ENCODE measurements around the gene RAD18.

The RAD18 gene

DNA sequence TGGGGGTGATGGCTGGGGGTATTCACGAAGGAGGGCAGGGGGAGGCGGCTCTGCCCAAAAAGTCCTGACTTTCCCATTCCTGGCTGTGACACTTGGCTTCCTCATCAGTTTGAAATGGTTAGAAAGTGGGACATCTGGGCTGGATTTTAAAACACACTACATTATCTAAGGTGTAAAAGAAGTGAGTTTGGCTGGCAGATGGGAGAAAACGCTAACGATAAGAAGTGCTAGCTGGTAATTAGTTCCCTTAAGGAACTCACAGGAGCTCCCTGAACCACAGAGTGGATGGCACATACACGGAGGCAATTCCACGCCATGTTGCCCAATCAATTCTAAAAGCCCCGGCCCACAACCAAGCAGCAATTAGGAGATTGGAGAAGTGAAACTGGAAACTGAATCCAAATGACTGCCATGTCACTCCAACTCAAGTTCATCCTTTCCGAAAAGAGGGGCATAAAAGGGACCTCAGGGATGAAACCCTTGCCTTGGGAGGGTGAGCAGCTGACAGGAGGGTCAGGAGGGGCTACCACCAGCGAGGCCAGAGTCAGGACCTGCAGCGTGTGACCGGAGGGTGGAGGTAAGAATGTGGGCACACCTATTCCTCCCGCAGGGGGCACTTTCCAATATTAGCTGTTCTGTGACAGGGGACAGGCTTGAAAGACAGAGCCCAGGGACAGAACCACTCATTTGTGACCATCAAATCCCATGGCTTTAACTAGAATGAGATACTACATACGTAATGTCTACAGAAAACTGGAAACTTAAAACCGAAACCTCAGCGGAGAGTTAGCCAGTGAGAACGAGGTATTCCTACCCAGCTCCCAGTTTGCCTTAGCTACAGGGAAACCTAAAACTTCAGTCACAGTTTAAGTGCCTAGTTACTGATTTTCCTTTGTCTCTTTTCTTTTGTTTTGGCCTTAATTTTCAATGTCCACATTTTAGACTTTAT lies 98.6 kb downstream of the RAD18 start:
- DNase-seq (ENCODE audit: low read depth): no peak

- no peak for DNase-seq (ENCODE audit: low read depth)
These were observed 99.4 kb downstream of the RAD18 start for GRCh38 chr3:8863891-8864290.

DNA sequence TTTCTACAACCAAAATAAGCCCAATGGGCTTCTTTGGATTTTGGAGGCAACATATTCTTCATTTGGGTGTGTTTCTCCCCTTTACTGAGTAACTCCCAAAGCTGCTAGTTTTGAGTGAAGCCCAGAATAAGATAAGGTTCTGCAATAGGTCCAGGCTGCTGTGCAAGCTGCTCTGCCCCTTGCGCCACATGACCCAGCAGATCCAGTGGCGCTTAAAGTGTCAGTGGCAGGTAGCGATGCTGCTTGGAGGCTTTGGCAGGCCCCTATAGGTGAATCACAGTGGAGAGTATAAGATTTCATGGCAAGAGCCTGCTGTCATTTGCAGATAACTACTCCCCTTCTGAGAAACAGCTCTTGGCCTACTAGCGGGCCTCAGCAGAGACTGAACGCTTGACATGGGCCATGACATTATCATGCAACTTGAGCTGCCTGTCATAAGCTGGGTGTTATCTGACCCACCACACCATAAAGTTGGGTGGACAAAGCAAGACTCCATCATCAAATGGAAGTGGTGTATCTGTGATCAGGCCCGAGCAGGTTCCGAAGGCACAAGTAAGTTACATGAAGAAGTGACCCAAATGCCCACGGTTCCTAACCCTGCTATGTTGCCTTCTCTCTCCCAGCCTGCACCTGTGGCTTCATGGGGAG lies 105.4 kb downstream of the RAD18 start:
- DNase-seq (ENCODE audit: low read depth): no peak

- DNase-seq (ENCODE audit: low read depth): no peak
These were observed 106.6 kb downstream of the RAD18 start for GRCh38 chr3:8856721-8857120.

- DNase-seq (ENCODE audit: low read depth): no peak
These were observed 107.2 kb downstream of the RAD18 start for GRCh38 chr3:8856071-8856470.

DNA sequence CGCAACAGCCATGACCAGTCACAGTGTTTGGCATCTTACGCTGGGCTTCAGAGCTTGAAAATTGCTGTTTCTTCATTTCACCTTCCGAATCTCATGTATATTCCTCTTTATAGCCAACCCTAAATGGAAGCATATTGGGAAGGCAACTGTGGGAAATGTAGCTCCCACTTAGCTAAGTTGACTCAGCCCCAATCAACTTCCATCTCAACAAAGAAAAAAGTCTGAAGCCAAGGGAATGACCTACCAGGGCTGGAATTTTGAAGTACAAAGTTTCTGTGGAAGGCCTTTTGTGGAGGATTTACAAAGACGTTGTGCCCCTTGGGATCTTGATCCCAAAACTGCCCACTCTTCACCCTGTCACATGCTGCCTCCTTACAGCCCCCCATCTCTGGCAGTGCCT lies 108.6 kb downstream of the RAD18 start:
- DNase-seq (ENCODE audit: low read depth): no peak

DNA sequence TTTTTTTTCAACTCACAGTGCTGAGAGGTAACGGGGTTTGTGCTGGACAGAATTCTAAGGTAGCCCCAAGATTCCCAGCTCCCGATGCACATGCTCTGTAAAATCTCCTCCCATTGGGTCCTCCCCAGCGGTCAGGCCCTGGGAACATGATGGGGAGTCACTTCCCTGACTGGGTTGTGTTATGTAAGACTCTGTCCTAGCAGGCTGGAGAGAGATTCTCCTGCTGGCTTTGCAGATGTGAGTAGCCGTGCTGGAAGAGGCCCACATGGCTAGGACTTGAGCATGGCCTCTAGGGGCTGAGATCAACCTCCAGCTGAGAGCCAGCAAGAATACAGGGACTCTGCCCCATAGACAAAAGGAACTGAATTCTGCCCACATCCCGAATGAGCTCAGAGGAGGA lies 110.2 kb downstream of the RAD18 start:
- no peak for DNase-seq (ENCODE audit: low read depth)

DNA sequence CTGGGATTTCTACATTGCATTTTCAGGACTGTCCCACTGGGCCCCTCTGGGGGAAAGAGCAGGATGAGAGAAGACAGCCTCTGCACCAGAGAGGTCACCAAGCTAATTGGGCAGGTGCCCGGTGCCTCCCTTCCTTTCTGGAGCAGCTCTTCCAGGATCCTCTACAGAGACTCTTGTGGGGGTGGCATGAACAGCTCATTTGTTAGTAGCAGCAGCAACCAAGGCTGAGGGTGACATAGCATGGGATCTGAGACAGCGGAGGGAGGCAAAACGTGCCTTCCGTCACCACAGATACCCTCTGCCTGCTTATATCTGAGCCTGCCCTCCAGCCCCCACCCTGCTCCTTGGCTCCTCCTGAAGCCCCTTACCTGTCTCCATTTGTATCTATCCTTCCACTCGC lies 110.8 kb downstream of the RAD18 start:
- DNase-seq (ENCODE audit: low read depth): no peak

DNA sequence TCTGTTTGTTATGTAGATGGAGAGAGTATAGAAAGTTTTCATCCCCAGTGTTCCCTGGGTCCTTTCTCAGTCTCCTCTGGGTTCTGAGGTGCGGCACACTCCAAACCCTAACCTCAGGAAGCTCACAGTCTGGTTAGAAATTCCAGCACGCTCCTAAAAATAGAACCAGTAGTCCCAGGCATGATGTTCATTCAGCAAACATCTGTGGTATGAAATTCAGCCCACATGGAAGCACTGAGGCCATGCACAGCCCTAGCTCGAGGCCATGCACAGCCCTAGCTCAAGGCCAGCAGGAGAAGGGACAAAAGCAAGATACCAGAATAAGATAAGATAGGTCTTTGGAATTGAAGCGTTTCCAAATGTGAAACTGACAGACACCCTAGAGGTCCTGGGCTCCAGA lies 111.6 kb downstream of the RAD18 start:
- DNase-seq (ENCODE audit: low read depth): no peak

DNA sequence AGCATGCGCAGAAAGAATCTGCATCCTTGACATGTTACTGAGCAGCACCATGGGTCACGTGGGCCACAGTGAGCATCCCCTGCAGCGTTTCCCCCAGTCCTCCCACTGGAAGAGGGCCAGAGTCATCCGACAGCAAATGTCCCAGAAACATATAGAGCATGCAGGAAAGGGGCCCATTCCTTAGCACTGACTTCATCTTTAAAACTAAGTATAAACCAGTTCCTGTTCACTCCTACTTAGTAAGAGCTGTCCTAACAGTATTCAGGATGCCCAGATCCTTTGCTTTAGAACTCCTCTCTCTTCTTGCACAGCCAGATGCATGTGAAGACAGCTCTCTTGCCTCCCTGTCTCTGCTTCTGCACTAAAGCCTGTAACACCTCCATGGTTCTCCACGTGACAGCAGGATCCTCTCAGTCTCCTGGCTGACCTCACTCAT lies 114.6 kb downstream of the RAD18 start:
- no peak for DNase-seq (ENCODE audit: low read depth)

DNA sequence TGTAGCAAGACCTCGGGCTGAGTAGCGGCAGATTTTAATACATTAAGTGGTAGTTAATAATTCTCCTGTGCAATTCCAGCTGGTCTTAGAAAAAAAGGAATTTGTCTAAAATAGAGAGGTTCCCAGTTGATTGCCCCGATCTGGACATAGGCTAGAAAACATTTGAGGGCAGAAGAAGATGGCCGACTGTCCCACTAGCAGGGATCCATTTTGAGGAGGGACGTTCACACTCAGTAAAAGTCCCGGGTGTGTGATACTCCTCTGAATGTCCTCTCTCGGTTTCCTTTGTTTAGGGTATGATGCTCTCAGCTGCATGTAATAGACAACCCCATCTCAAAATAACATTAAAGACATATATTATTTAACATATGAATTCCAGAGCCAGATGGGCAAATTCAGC lies 116.0 kb downstream of the RAD18 start:
- DNase-seq (ENCODE audit: low read depth): no peak

DNA sequence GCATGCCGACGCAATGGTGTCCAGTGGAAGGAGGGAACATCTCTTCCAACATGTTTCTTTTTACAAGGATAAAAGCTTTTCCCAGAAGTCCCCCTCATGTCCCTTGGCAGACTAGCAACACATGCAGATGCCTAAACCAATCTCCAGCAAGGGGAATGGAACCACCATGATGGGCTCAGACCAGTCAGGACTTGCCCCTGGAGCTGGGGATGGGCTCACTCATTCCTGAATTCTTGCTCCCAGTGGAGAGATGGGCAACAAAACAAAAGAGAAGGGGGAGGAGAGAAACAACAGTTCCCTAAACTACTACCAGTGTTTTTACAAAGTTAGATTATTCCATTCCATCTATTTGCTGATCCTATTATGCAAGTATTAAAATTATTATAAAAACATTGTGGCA lies 117.1 kb downstream of the RAD18 start:
- no peak for DNase-seq (ENCODE audit: low read depth)

GRCh38 chr3:8845641-8846040 lies 117.6 kb downstream of the RAD18 start:
- no peak for DNase-seq (ENCODE audit: low read depth)

- no peak for DNase-seq (ENCODE audit: low read depth)
These were observed 119.9 kb downstream of the RAD18 start for GRCh38 chr3:8843347-8843746.

GRCh38 chr3:8842293-8842692 lies 121.0 kb downstream of the RAD18 start:
- no peak for DNase-seq (ENCODE audit: low read depth)

GRCh38 chr3:8841472-8841871 lies 121.8 kb downstream of the RAD18 start:
- no peak for DNase-seq (ENCODE audit: low read depth)

DNA sequence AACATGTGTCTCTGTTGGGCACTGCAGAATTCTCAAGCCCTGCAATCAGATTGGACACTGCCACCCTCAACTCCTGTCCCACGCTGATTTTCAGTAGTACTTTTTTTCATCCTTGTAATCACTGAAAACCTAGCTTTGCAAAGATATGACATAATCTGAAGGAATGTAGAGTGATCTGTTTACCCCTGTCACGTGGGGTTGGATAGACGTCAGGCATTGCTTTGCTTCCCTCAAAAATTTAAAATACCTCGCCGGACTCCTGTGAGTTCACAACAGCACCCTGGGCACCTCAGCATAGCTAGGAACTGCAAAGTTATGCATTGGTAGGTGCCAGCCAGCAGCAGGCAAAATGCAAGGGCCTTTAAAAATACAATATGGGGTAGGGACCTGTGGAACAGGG lies 122.7 kb downstream of the RAD18 start:
- DNase-seq (ENCODE audit: low read depth): no peak

DNA sequence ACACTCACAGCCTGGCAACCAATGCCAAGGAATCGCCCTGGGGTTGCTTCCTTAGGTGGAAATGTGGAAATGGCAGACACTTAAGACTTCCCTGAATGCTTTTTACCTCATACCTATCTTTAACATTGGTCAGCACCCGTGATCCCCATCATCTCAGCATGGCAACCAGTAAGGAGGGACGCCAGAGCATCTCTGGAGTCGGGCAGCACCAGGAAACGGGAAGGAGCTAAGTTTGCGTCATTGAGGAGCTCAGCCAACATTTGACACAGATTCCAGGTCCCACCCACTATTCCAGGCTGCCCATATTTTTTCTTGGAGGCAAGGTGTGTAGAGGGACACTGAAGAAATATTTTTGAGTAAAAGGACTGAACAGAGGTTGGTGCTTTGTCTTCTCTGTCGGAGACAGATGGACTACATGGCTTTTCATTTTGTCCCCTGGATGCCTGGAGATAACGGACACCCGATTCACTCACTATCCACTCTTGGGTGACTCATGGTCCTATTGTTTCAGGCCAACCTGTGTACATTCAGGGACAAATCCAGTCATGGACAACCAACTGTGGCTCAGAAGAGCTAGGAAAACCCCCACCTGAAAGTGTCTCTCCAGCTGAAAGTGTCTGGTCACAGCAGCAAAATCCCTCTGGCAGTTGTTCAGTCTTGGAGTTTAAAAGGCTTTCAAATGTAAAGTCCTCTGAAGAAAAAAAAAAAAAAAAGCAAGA lies 123.5 kb downstream of the RAD18 start:
- no peak for DNase-seq (ENCODE audit: low read depth)

- no peak for DNase-seq (ENCODE audit: low read depth)
These were observed 124.4 kb downstream of the RAD18 start for GRCh38 chr3:8838765-8839423.

DNA sequence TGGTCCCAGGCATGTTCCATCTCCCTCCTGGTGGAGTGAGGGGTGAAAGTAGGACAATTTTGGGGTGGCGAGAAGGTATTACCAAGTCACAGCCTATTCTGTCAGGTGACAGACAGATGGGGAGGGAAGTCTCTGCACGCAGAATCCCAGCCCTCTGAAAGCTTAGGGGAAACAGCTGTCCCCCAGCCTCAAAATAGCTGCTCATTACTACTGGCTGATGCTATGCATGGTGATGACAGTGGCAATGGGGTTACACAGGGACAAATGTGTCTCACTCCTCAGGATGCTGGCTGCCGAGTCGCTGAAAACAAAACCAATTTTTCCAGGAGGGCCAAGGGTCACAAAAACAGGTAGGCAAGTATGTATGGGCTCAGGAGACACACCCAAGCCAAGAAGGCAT lies 125.0 kb downstream of the RAD18 start:
- DNase-seq (ENCODE audit: low read depth): no peak

DNA sequence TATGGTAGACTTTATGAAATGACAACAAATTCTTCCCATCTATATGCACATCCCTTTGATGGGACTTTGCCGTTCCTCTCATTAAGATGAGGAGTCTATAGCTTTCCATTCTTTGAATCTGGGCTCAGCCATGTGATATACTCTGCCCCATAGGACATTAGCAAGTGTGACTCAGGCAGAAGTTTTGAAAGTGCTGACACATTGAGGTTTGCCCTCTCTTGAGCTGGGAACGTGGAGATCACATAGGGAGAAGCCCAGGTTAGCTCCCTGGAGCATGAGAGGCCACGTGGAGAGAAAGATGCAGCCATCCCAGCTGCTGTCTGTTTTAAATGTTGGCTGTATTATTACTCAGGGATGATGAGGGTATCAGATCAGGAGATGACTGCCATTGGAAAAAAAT lies 126.1 kb downstream of the RAD18 start:
- no peak for DNase-seq (ENCODE audit: low read depth)

- no peak for DNase-seq (ENCODE audit: low read depth)
These were observed 127.2 kb downstream of the RAD18 start for GRCh38 chr3:8836096-8836495.

All from stimulated activated CD4-positive, alpha-beta T cell treated with anti-CD3 and anti-CD28 coated beads, Interleukin-2, amount 100 ng/mL, for 4 hours (primary cell).